Neural progenitor cell (in vitro differentiated cells): ENCODE data around the gene RASD1. TPM values are rescaled to one million over a fixed set of nuclear protein-coding genes. Genes with fewer than 3 reads are reported as not detected.

Experiments
- DNase-seq: peaks from one replicate; pipeline ENCODE4 v3.0.0-alpha.2; 2016; ENCODE audit warnings: low spot score
- H2AFZ ChIP-seq: fragments of 200-600 bp; sonication (generic); replicated peaks from 2 replicates; pipeline ENCODE4 v1.6.1; 2016; ENCODE audit warnings: antibody characterized with exemption
- H3F3A ChIP-seq: fragments of 200-600 bp; sonication (generic); 2 replicates; pipeline ENCODE4 v1.6.1; 2016; ENCODE audit warnings: antibody characterized with exemption, low read depth
- H3K27ac ChIP-seq: fragments of 200-600 bp; sonication (generic); 2 replicates; pipeline ENCODE4 v1.5.1; 2016; ENCODE audit warnings: mild to moderate bottlenecking
- H3K27me3 ChIP-seq: fragments of 200-600 bp; sonication (generic); 2 replicates; pipeline ENCODE4 v1.6.1; 2016; ENCODE audit warnings: mild to moderate bottlenecking, moderate library complexity
- H3K36me3 ChIP-seq: fragments of 200-600 bp; sonication (generic); 2 replicates; pipeline ENCODE4 v1.5.1; 2016
- H3K4me1 ChIP-seq: fragments of 200-600 bp; sonication (generic); 2 replicates; pipeline ENCODE4 v1.6.1; 2016; ENCODE audit warnings: mixed run types
- H3K4me2 ChIP-seq: fragments of 200-600 bp; sonication (generic); 2 replicates; pipeline ENCODE4 v1.6.1; 2016
- H3K4me3 ChIP-seq: fragments of 200-600 bp; sonication (generic); 2 replicates; pipeline ENCODE4 v1.5.1; 2016
- H3K79me2 ChIP-seq: fragments of 200-600 bp; sonication (generic); 2 replicates; pipeline ENCODE4 v1.6.1; 2016; ENCODE audit warnings: low read depth
- H3K9ac ChIP-seq: fragments of 200-600 bp; sonication (generic); 2 replicates; pipeline ENCODE4 v1.6.1; 2016
- H3K9me3 ChIP-seq: fragments of 200-600 bp; sonication (generic); 2 replicates; pipeline ENCODE4 v1.5.1; 2016; ENCODE audit warnings: low read depth
- H4K20me1 ChIP-seq: fragments of 200-600 bp; sonication (generic); 2 replicates; pipeline ENCODE4 v1.6.1; 2016; ENCODE audit warnings: low read depth
- H3K27ac Mint-ChIP-seq: 3 replicates; pipeline ENCODE4 v1.8.0; 2021; ENCODE audit warnings: mixed read lengths
- H3K27me3 Mint-ChIP-seq: 2 replicates; pipeline ENCODE4 v1.8.0; 2022; ENCODE audit warnings: low read depth, mild to moderate bottlenecking, inconsistent platforms, moderate library complexity, mixed read lengths; ENCODE audit not compliant: insufficient read depth
- H3K36me3 Mint-ChIP-seq: 3 replicates; pipeline ENCODE4 v1.8.0; 2021; ENCODE audit warnings: mixed read lengths
- H3K4me1 Mint-ChIP-seq: 3 replicates; pipeline ENCODE4 v1.8.0; 2021; ENCODE audit warnings: mixed read lengths
- H3K4me3 Mint-ChIP-seq: 3 replicates; pipeline ENCODE4 v1.8.0; 2021; ENCODE audit warnings: mild to moderate bottlenecking, moderate library complexity, mixed read lengths
- H3K9me3 Mint-ChIP-seq: 3 replicates; pipeline ENCODE4 v1.8.0; 2020; ENCODE audit warnings: mixed read lengths
- CTCF ChIP-seq: fragments of 200-600 bp; sonication (generic); IDR thresholded peaks from 2 replicates; pipeline ENCODE4 v1.5.1; 2017; ENCODE audit warnings: antibody characterized with exemption, mild to moderate bottlenecking
- EZH2 ChIP-seq: fragments of 200-600 bp; sonication (generic); IDR thresholded peaks from 2 replicates; pipeline ENCODE4 v1.6.1; 2017; ENCODE audit warnings: antibody characterized with exemption, mild to moderate bottlenecking, moderate library complexity
- EZH2phosphoT487 ChIP-seq: fragments of 200-600 bp; sonication (generic); IDR thresholded peaks from 2 replicates; pipeline ENCODE4 v1.6.1; 2017; ENCODE audit warnings: antibody characterized with exemption
- total RNA-seq: library from RNA; depleted of rRNA; stranded (reverse); fragments of >200 nt; gene quantifications from 2 replicates; pipeline ENCODE4 v1.2.3, GENCODE V29; 2015; ENCODE audit warnings: low replicate concordance

RASD1 gene
- total RNA-seq, 1 donor from 2014 or later = 0.88 TPM

GRCh38 chr17:17497065-17497844 lies 1.1 kb upstream of the RASD1 start:
- Histone ChIP-seq H3K9me3 (no peaks in the 10 kb centered on the region), H2AFZ (peak overlapping the region; percentile 78), H3K4me2 (peak overlapping the region; percentile 85), H3K36me3 (no peaks in the 10 kb centered on the region), H3F3A (peaks cover 37% of the 10 kb centered on the region), H3K9ac (no peak overlapping the region), H3K4me3 (peak overlapping the region; percentile 67), H3K4me1 (peaks cover 40% of the 10 kb centered on the region), H3K79me2 (no peaks in the 10 kb centered on the region), H3K27ac (no peak overlapping the region), H4K20me1 (peaks cover 36% of the 10 kb centered on the region), H3K27me3 (peaks cover 31% of the 10 kb centered on the region)
- no peaks in the 10 kb centered on the region for H3K9me3 Mint-ChIP-seq
- H3K27ac Mint-ChIP-seq = no peak overlapping the region
- peak overlapping the region; percentile 80 for H3K4me3 Mint-ChIP-seq
- H3K36me3 Mint-ChIP-seq = peaks cover 4% of the 10 kb centered on the region
- peaks cover 16% of the 10 kb centered on the region for H3K27me3 Mint-ChIP-seq
- TF ChIP-seq EZH2phosphoT487 (no peak), CTCF (no peak), EZH2 (no peak)
- H3K4me1 Mint-ChIP-seq = peaks cover 31% of the 10 kb centered on the region
- no peak for DNase-seq

- H3K9me3 ChIP-seq = no peaks in the 10 kb centered on the region
- H3K36me3 ChIP-seq = no peaks in the 10 kb centered on the region
- peaks cover 9% of the 10 kb centered on the region for H3K36me3 Mint-ChIP-seq
- TF ChIP-seq CTCF (no peak), EZH2 (peak; percentile 78), EZH2phosphoT487 (peak; percentile 85)
- H3K27me3 Mint-ChIP-seq = peaks cover 16% of the 10 kb centered on the region
- H4K20me1 ChIP-seq = peaks cover 52% of the 10 kb centered on the region
- H3K4me2 ChIP-seq = peak overlapping the region; percentile 85
- H3K4me1 ChIP-seq = peaks cover 47% of the 10 kb centered on the region
- peak overlapping the region; percentile 67 for H3K4me3 ChIP-seq
- DNase-seq = peak; percentile 63
- no peaks in the 10 kb centered on the region for H3K9me3 Mint-ChIP-seq
- no peak overlapping the region for H3K27ac ChIP-seq
- H3K4me1 Mint-ChIP-seq = peaks cover 31% of the 10 kb centered on the region
- peak overlapping the region; percentile 88 for H3K4me3 Mint-ChIP-seq
- H3F3A ChIP-seq = peaks cover 39% of the 10 kb centered on the region
- no peak overlapping the region for H3K9ac ChIP-seq
- H3K79me2 ChIP-seq = no peaks in the 10 kb centered on the region
- H2AFZ ChIP-seq = no peak overlapping the region
- H3K27me3 ChIP-seq = peaks cover 31% of the 10 kb centered on the region
- H3K27ac Mint-ChIP-seq = no peak overlapping the region
These were observed 533 bp downstream of the RASD1 start for GRCh38 chr17:17495536-17496188.

- peaks cover 31% of the 10 kb centered on the region for H3K27me3 ChIP-seq
- peak overlapping the region; percentile 67 for H3K4me3 ChIP-seq
- peaks cover 47% of the 10 kb centered on the region for H3K4me1 ChIP-seq
- Mint-ChIP-seq H3K27ac (no peak overlapping the region), H3K4me3 (peak overlapping the region; percentile 88), H3K9me3 (no peaks in the 10 kb centered on the region), H3K27me3 (peaks cover 16% of the 10 kb centered on the region), H3K4me1 (peaks cover 31% of the 10 kb centered on the region), H3K36me3 (peaks cover 11% of the 10 kb centered on the region)
- no peaks in the 10 kb centered on the region for H3K79me2 ChIP-seq
- peak overlapping the region; percentile 85 for H3K4me2 ChIP-seq
- no peaks in the 10 kb centered on the region for H3K9me3 ChIP-seq
- H3K27ac ChIP-seq = no peak overlapping the region
- peak; percentile 77 for DNase-seq
- peaks cover 58% of the 10 kb centered on the region for H4K20me1 ChIP-seq
- peaks cover 39% of the 10 kb centered on the region for H3F3A ChIP-seq
- H3K9ac ChIP-seq = no peak overlapping the region
- no peak overlapping the region for H2AFZ ChIP-seq
- H3K36me3 ChIP-seq = no peaks in the 10 kb centered on the region
- TF ChIP-seq EZH2 (peak; percentile 88), CTCF (no peak)
These were observed 1.2 kb downstream of the RASD1 start for GRCh38 chr17:17494870-17495535.
